ENCODE results near the gene CACNA2D3. TPM values are rescaled to one million over a fixed set of nuclear protein-coding genes. Genes with fewer than 3 reads are reported as not detected.
A peak's percentile ranks its signal among the peaks of the same experiment; 100 is the strongest.

CACNA2D3 gene
- total RNA-seq, 1 donor from 2014 or later: not detected

GRCh38 chr3:54599716-54600115 lies 477.4 kb downstream of the CACNA2D3 start:
- Histone ChIP-seq H2AFZ (replicated peaks) (no peak overlapping the region), H3K9ac (no peak overlapping the region), H3K79me2 (ENCODE audit: low read depth) (no peaks in the 10 kb centered on the region), H3K36me3 (no peaks in the 10 kb centered on the region), H3K4me3 (no peak overlapping the region), H3K27me3 (no peaks in the 10 kb centered on the region), H3K4me2 (peak overlapping the region; percentile 29), H3K27ac (no peak overlapping the region), H3K9me3 (ENCODE audit: low read depth) (no peaks in the 10 kb centered on the region), H3F3A (ENCODE audit: low read depth) (peaks cover 10% of the 10 kb centered on the region), H3K4me1 (peaks cover 25% of the 10 kb centered on the region), H4K20me1 (ENCODE audit: low read depth) (no peaks in the 10 kb centered on the region)
- DNase-seq (ENCODE audit: low spot score): no peak
- no peak overlapping the region for H3K4me3 Mint-ChIP-seq
- no peak for TF ChIP-seq EZH2phosphoT487 (IDR thresholded peaks at IDR 0.05)
- TF ChIP-seq EZH2 (IDR thresholded peaks at IDR 0.05): no peak
- TF ChIP-seq, protein P1, sequence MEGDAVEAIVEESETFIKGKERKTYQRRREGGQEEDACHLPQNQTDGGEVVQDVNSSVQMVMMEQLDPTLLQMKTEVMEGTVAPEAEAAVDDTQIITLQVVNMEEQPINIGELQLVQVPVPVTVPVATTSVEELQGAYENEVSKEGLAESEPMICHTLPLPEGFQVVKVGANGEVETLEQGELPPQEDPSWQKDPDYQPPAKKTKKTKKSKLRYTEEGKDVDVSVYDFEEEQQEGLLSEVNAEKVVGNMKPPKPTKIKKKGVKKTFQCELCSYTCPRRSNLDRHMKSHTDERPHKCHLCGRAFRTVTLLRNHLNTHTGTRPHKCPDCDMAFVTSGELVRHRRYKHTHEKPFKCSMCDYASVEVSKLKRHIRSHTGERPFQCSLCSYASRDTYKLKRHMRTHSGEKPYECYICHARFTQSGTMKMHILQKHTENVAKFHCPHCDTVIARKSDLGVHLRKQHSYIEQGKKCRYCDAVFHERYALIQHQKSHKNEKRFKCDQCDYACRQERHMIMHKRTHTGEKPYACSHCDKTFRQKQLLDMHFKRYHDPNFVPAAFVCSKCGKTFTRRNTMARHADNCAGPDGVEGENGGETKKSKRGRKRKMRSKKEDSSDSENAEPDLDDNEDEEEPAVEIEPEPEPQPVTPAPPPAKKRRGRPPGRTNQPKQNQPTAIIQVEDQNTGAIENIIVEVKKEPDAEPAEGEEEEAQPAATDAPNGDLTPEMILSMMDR (IDR thresholded peaks at IDR 0.05): no peak
- H3K9me3 Mint-ChIP-seq: no peaks in the 10 kb centered on the region
- H3K36me3 Mint-ChIP-seq: no peaks in the 10 kb centered on the region
- peaks cover 32% of the 10 kb centered on the region for H3K4me1 Mint-ChIP-seq
- H3K27me3 Mint-ChIP-seq (ENCODE audit: insufficient read depth, low read depth): peaks cover 8% of the 10 kb centered on the region
- no peak overlapping the region for H3K27ac Mint-ChIP-seq

GRCh38 chr3:54600441-54601204 lies 478.3 kb downstream of the CACNA2D3 start:
- Histone ChIP-seq H3K36me3 (no peaks in the 10 kb centered on the region), H3K4me2 (peak overlapping the region; percentile 29), H3K4me1 (peaks cover 25% of the 10 kb centered on the region), H3K27ac (no peak overlapping the region), H3K4me3 (no peak overlapping the region), H3K79me2 (ENCODE audit: low read depth) (no peaks in the 10 kb centered on the region), H3F3A (ENCODE audit: low read depth) (peaks cover 10% of the 10 kb centered on the region), H3K9me3 (ENCODE audit: low read depth) (no peaks in the 10 kb centered on the region), H2AFZ (replicated peaks) (peak overlapping the region; percentile 35), H3K27me3 (no peaks in the 10 kb centered on the region), H4K20me1 (ENCODE audit: low read depth) (no peaks in the 10 kb centered on the region), H3K9ac (no peak overlapping the region)
- peak; percentile 40 for DNase-seq (ENCODE audit: low spot score)
- Mint-ChIP-seq H3K27ac (no peak overlapping the region), H3K36me3 (no peaks in the 10 kb centered on the region), H3K4me1 (peaks cover 32% of the 10 kb centered on the region), H3K4me3 (peak overlapping the region; percentile 64), H3K9me3 (no peaks in the 10 kb centered on the region), H3K27me3 (ENCODE audit: insufficient read depth, low read depth) (peaks cover 8% of the 10 kb centered on the region)
- TF ChIP-seq, protein P1 (IDR thresholded peaks at IDR 0.05): no peak

- H3K4me3 Mint-ChIP-seq: no peak overlapping the region
- Histone ChIP-seq H3K27ac (no peak overlapping the region), H3K9ac (no peak overlapping the region), H3K4me3 (no peak overlapping the region), H3K4me1 (peaks cover 21% of the 10 kb centered on the region), H4K20me1 (ENCODE audit: low read depth) (no peaks in the 10 kb centered on the region), H3K79me2 (ENCODE audit: low read depth) (no peaks in the 10 kb centered on the region), H3K27me3 (no peaks in the 10 kb centered on the region), H3K36me3 (no peaks in the 10 kb centered on the region), H2AFZ (replicated peaks) (no peak overlapping the region), H3F3A (ENCODE audit: low read depth) (peaks cover 10% of the 10 kb centered on the region), H3K9me3 (ENCODE audit: low read depth) (no peaks in the 10 kb centered on the region), H3K4me2 (no peak overlapping the region)
- no peak for DNase-seq (ENCODE audit: low spot score)
- H3K4me1 Mint-ChIP-seq: peaks cover 27% of the 10 kb centered on the region
- H3K27me3 Mint-ChIP-seq (ENCODE audit: insufficient read depth, low read depth): peaks cover 8% of the 10 kb centered on the region
- peak overlapping the region; percentile 23 for H3K27ac Mint-ChIP-seq
- no peaks in the 10 kb centered on the region for H3K36me3 Mint-ChIP-seq
- no peak for TF ChIP-seq EZH2phosphoT487 (IDR thresholded peaks at IDR 0.05)
- TF ChIP-seq, protein P1 (IDR thresholded peaks at IDR 0.05): no peak
- TF ChIP-seq EZH2 (IDR thresholded peaks at IDR 0.05): no peak
- peaks cover 8% of the 10 kb centered on the region for H3K9me3 Mint-ChIP-seq
These were observed 482.1 kb downstream of the CACNA2D3 start for GRCh38 chr3:54604495-54604894.
